Glomerular endothelial cell (primary cell): Measurements from ENCODE around the gene POR. TPM values are rescaled to one million over a fixed set of nuclear protein-coding genes. Genes with fewer than 3 reads are reported as not detected.

Experiments used
- DNase-seq: peaks from one replicate; pipeline ENCODE4 v3.0.0-alpha.2; 2011; ENCODE audit warnings: low read depth, low spot score; ENCODE audit errors: extremely low read depth
- total RNA-seq: library from RNA; depleted of rRNA; stranded (reverse); fragments of >200 nt; gene quantifications from 2 replicates; pipeline ENCODE4 v1.2.3, GENCODE V29; 2015

Gene POR
- total RNA-seq, 1 donor from 2014 or later = 73.0 TPM

DNA sequence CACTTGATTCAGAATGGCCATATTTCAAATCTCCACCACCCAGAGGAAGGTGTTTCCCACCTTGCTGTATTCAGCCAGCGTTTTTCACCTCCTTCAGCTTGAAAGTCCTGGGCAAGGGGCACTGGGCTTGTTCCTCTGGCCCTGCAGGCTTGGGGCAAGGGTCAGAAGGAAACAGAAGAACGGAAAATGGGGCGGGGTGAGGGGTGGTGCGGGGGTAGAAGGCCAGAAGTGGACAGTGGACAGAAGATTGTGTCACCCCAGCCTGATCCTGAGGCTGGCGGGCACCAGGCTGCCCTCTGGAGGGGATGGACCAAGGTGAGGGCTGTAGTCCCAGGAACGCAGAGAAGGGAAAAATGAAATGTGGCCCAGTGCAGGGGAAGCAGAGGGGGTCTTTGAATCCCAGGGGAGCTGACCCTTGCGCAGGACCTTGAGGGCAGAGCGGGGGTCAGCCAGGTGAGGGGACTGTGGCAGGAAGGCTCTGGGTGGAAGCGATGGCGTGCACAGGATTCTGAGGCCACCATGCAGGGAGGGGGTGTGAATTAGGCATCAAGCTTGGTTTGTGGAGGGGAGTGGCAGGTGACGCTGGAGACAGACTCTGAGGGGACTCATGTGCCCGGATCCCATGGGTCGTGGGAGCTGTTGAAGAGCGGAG lies 56.5 kb downstream of the POR start:
- no peak for DNase-seq

DNA sequence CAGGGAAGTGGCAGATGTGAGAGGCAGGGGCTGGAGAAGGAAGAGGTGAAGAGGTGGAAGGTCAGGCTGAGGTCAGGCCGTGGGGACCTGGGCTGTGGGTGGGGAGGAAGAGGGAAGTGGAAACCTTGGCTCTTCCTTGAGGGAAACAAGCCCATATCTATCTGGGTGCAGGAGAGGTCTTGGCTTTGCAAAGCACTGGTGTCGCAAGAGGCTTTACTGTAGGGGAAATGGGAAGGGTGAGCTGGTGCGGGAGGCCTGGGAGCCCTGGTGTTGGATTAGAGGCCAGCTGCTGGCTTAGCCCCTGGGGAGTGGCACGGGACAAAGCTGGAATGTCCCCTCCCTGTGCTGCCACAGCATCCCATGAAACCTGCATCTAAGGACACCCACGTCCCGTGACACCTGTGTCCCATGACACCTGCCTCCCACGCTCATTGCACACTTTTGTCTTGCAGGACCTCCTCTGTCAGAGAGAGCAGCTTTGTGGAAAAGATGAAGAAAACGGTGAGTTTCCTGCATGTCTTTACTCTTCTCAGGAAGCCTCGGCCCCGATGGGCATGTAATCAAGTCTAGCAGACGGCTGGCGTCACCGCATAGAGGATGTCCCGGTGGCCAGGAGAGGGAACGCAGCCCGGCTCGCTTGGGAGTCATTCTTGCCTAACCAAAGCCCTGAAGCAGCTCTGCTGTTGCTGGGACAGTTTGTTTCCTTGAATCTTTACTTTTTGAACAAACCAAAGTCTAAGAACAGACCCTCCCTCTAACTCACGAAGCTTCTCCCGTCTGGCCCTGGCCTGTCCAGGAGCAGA lies 57.2 kb downstream of the POR start:
- DNase-seq = no peak

DNA sequence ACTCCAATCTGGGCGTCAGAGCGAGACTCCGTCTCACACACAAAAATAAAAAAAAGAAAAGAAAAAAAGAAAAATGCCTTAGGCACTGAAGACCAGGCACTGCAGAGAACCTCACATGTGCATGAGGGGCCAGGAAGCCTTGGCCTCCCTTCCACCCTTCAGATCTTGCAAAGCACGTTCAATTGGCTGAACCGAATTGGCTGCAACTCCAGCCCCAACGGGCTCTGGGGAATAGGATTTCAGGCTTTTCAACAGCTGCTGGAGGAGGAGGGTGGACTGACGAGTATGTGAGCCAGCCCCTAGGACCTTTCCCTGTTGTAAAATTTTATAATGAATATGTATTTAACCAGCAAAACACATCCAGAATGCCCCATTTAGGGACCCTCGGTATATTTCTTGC lies 62.8 kb downstream of the POR start:
- DNase-seq = no peak

DNA sequence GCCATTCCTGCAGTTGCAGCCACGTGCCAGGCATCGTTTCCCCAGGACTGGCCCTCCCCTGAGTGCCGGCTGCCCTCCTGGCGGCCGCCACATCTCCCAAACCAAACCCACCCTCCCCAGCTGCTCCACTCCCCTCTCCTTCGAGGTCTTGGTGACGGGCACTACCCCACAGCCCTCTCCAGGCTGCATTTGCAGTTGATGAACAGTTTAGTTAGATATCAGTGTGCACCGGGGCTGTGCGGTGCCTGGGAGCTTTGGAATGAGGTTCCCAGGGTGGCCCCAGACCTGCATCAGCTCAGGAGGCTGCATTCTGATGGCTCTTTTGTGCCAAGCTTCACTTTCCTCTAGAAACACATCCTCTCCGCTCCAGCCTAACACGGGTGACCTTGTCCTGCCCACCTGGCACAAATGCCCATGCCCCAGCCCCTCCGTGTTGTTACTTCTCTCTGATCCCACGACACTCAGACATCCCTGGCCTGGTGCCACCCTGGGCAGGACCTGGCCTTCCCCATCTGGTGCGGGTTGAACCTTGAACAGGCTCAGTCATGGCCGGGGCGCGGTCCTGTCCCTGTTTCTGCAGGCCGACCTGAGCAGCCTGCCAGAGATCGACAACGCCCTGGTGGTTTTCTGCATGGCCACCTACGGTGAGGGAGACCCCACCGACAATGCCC lies 64.9 kb downstream of the POR start:
- DNase-seq = no peak

DNA sequence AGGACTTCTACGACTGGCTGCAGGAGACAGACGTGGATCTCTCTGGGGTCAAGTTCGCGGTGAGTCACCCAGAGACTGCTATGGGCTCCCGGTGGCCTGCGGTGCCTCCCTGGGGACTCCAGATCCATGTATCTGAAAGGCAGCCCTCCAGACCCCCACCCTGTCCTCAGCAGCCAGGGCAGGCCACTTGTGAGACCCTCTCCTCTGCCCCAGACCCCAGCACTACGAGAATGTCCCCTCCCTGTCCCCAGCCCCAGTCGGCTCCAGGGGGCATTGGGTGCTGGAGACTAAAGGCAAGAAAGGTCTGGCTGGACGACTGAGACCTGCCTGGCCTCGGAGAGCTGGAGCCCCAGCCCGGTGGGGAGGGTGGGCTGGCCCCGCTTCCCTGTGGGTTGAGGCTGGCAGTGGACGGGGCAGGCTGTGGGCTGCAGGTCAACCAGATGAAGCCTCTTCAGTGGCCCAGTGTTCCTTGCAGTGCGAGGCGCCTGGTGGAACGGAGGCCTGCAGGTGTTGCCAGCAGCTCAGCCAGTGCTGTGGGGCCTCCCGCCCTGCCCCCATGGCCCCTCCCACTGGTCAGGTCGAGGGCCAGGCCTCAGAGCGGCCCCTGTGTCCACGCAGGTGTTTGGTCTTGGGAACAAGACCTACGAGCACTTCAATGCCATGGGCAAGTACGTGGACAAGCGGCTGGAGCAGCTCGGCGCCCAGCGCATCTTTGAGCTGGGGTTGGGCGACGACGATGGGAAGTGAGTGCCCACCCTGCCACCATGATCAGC lies 65.7 kb downstream of the POR start:
- no peak for DNase-seq

DNA sequence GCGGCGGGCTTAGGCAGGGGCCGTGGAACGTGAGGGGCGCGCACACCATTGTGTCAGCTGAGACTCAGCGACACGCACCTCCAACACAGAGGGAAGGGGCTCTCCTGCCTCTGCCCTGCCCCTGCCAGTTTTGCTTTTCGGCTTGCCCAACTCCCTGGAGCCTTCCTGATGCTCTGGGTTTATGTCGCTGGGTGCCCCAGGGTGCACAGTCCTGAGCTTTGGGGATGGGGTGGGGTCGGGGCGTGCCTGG lies 66.2 kb downstream of the POR start:
- DNase-seq = no peak

DNA sequence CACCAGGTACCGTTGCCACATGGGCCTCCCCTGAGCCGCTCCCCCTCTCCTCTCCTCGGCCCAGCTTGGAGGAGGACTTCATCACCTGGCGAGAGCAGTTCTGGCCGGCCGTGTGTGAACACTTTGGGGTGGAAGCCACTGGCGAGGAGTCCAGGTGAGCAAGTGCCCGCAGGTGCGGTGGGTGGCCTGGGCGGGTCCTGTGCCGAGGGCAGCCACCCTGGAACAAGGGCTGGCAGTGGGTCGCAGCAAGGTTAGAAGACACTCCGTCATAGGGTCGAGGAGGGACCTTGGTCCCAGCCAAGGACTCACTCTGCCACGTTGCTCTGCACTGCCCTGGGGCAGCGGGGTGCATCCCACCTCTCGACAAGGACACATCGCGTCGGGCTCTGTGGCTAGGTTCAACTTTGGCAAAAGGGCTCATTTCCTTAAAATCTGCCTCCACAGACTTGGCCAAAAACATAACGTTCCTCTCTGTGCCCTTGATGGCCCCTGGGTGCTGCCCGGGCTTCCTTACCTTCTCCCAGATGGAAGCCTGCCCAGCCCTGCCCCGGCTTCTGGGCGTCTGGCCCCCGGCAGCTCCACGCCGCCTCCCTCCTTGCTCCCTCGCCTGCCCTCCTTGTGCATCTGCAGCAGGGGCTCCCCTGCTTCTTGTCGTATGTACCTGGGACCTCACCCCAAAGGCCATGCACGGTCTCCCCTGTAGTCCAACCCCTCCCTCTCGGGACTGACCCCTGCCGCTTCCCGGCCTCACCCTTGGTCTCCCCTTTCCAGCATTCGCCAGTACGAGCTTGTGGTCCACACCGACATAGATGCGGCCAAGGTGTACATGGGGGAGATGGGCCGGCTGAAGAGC lies 66.7 kb downstream of the POR start:
- no peak for DNase-seq

DNA sequence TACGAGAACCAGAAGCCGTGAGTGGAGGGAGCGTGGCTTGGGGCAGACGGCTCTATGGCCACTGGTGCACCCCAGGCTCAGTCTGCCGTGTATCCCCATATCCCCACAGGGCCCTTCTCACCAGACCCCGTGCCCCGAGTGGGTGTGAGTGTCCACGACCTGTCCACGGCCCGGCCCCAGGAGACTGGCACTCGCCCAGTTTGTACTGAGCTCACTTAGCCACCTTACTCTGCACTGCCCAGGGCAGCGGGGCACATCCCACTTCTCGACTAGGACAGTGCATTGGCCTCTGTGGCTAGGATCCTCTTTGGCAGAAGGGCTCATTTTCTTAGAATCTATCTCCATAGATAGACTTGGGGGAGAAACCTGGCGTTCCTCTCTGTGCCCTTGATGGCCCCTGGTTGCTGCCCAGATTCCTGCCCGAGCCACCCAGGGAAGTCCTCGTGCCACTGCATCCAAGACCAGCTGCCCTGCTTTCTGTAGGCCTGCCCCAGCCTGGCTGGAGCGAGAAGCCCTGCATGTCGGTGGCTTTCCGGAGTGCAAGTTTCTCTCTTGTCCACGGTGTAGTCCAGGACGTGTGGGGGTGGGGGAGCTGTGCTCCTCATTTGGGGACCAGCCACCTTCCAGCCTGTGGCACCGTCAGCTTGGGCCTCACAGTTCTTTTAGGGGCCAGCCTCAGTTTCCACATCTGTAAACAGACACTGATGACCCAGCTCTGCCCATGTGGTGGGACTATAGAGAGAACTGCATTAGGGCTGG lies 67.5 kb downstream of the POR start:
- DNase-seq = no peak

DNA sequence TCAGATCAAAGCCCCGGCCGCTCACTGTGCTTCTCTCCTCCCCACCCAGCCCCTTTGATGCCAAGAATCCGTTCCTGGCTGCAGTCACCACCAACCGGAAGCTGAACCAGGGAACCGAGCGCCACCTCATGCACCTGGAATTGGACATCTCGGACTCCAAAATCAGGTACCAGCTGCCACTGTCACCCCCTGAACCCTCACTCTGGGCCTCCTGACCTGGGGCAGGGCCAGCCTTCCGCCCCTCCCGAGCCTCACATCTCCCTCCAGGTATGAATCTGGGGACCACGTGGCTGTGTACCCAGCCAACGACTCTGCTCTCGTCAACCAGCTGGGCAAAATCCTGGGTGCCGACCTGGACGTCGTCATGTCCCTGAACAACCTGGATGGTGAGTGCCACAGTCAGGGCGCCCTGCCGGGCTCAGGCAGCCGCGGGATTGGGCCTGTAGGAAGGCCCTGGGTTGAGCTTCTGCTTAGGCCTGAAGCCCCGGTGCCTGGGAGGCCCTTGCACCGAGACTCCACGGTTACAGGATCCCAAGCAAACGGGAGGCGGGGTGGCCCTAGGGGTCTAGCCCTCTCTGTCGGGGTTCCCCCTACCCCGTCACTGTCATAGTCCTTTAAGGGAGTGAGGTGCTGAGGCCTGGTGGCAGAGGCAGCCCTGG lies 68.6 kb downstream of the POR start:
- no peak for DNase-seq

GRCh38 chr7:75984130-75985008 lies 69.4 kb downstream of the POR start:
- no peak for DNase-seq

DNA sequence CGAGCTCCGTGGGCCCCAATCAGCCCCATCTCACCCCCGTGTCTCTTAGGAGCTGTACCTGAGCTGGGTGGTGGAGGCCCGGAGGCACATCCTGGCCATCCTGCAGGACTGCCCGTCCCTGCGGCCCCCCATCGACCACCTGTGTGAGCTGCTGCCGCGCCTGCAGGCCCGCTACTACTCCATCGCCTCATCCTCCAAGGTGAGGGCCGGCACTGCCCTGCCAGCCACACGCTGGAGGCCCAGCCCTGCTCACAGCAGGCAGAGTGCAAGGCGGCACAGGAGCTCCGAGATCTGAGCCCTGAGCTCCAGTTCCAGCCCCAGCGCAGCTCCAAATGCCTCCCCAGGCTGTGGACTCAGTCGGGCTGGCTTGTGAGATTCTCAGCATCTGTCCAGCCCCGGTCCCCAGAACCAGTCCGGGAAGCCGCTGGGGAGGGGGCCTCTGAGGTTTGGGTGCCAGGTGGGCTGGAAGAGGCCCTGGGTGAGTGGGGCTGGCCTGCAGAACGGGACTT lies 70.1 kb downstream of the POR start:
- DNase-seq = no peak

- no peak for DNase-seq
These were observed 70.7 kb downstream of the POR start for GRCh38 chr7:75985518-75986146.

DNA sequence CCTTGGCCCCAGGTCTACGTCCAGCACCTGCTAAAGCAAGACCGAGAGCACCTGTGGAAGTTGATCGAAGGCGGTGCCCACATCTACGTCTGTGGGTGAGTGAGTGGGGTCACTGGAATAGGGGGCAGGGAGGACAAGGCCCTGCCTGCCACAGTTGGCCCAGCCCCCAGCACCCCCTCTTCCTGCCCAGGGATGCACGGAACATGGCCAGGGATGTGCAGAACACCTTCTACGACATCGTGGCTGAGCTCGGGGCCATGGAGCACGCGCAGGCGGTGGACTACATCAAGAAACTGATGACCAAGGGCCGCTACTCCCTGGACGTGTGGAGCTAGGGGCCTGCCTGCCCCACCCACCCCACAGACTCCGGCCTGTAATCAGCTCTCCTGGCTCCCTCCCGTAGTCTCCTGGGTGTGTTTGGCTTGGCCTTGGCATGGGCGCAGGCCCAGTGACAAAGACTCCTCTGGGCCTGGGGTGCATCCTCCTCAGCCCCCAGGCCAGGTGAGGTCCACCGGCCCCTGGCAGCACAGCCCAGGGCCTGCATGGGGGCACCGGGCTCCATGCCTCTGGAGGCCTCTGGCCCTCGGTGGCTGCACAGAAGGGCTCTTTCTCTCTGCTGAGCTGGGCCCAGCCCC lies 71.3 kb downstream of the POR start:
- no peak for DNase-seq

DNA sequence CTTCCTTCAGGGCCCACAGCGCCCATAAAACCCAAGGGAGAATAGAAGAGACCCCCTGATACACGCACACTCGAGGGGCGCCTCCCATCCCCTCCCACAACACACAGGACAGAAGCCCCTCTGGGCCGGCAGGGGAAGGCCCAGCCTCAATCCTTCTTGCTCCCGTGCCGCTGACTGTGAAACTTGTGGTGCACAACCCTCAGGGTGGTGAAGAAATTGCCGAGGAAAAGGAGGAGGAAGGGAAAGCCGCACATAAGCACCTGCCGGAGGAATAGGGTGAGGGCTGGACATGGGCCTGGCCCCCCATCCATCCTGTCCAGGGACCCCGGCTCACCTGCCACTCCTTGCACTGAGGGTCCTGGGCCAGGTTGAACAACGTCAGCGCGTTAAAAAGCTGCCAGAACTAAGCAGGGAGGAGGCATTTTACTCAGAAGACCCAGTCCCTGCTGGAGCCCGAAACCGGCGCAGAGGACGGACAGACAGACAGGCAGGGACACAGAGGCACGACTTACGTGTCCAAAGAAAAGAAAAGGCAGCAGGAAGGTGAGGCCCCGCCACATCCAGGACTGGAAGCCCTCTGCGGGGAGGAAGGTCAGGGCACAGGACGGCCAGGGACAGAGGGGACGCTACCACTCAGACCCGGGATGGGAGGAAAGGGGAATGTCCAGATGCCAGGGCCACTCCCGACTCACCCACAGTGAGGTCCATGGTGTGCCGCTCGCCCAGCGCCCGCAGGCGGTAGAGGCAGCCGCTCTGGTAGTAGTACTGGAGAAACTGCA lies 72.3 kb downstream of the POR start:
- DNase-seq = no peak

DNA sequence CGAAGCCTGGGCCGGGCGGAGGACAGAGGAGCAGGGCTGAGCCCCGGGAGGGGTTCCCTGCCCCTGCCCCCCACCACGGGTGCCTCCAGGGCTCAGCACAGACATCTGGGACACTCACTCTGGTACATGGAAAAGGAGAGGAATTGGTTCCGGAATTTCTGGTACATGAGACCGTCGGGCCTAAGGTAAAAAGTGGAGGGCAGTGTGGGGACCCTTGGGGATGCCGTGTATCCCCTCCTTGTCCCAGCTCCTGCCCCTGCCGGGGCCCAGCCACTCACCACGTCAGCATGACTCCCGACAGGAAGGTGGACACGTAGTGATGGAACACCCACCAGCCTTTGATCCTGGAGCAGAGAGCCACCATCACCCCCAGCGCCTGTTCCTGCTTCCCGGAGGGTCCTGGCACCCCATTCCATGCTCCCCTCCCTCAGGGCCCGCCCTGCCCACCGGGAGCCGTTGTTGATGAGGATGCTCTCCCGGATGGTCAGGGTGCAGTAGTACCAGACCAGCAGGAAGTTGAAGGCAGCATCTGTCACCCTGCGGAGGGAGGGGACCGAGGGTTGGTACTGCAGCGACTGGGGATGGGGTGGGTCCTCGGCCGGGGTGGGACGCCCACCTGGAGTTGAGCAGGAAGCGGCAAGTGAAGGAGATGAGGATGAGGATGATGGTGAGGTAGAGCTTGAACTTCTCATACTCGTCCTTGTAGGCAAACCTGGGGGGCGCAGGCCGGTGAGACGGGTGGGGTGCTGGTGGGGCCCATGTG lies 73.0 kb downstream of the POR start:
- no peak for DNase-seq
